NCI-H774 (cell line): ENCODE measurements around the gene CDH12.
"Not testable (repeated sequence)": the region's sequence is repeated elsewhere in the genome, so short reads cannot be mapped to it uniquely, and the experiment has no call there.

Experiments
- DNase-seq: peaks from one replicate; lab custom pipeline; 2025; lab: John Stamatoyannopoulos, UW

The CDH12 gene

DNA sequence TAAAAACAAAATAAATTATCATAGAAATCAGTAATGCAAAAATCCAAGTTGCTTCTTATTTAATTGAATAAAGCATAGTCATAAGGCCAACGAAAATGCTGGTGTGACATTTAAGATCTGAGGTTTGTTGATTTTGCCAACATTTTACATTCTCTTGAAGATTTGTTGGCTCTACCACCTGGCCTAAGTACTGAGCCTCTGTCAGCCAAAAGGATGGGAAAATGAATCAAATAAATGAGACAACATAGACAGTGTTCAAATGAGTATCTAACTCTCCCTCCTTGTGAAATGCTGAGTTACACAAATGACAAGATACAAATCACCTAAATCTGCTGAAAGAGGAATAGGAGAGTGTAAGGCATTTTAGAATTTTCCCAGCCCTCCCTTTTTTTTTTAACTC is 575.0 kb downstream of the CDH12 start:
- DNase-seq, result no peak

DNA sequence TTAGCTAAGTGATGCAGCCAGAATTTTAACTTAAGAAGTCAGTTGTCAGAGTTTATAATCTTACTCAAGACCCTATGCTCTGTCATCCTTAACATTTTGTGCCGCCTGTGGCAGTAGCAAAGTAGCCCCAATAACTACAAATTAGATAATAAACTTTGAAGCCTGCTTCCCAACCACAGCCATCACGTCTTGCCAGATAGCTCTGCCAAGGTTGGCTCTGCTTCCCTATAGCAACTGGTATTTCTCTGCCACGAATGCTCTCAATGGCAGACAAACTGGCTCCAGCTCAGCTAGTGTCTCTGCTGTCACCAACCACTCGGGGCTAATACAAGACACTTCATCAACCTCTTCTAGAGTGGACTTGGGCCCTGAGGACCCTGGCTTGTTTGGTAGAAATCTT is 576.1 kb downstream of the CDH12 start:
- DNase-seq, result no peak

DNA sequence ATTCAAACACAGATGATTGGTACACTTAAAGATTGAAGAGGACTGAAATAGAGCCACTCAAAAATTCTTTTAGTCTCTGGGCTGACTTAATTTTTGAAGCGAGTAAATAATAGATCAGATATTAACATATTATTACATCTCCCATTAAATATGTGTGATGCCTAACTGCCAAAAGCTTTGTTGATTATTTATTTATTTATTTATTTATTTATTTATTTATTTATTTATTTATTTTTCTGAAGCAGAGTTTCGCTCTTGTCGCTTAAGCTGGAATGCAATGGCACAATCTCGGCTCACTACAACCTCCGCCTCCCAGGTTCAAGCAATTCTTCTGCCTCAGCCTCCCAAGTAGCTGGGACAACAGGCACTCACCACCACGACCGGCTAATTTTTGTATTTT is 587.3 kb downstream of the CDH12 start:
- DNase-seq, result not testable (repeated sequence)

DNA sequence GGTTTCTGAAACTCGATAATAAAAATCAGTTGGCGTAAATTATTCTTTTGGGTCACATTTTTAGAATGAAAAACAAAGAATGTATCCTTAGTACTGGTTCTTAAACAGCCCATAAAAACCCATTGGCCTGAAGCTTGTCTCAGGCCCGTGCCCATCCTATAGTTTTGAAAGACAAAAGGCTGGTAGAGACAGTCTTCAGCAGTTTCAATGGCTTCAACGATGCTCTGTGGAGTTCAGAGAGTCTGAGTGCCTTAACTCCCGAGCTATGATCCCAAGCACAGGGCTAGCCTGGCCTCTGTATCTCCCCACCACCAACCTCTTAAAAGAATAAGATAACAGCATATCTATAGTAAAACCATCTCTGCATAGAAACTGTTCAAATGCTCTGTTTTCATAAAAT is 595.0 kb downstream of the CDH12 start:
- no peak for DNase-seq

DNA sequence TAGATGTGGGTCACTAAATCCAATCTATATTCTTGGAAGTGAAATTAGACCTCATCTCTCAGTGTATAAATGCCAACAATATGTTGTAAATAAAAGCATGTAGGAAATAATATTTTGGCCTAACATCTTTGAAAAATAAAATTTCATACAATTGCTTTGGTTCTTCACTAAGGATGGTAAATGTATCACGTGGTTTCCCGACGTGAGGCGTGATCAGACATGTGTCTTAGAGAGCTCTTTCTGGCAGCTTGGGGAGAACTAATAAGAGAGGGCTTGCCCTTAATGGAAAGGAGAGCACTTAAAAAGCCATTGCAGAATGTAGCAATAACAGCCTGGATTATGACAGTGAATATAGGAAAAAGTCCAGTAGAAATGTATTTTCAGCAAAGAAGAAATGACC is 602.6 kb downstream of the CDH12 start:
- no peak for DNase-seq

DNA sequence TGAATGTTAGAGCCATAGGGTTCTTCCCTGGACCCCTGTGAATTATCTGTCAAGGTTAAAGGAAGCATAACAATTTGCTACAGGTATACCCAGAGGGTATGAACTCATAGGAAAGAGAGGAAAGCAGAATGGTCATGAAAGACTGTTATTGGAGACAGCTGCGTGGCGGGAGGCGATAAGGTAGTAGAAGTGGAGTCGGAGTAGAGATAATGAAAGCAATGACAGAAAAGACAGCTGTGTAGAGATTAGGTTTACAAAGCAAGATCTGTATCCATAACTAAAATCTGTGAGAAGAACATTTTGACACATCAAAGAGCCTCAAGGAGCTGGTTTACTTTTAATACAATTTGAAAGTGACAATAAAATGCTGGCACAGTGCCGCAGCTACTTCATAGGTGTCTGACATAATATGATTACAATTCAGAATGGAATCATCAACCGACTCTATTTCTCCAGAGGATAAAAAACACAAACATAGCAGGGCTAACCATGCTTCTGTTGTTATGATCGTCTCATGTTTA is 603.9 kb downstream of the CDH12 start:
- DNase-seq, result no peak

DNA sequence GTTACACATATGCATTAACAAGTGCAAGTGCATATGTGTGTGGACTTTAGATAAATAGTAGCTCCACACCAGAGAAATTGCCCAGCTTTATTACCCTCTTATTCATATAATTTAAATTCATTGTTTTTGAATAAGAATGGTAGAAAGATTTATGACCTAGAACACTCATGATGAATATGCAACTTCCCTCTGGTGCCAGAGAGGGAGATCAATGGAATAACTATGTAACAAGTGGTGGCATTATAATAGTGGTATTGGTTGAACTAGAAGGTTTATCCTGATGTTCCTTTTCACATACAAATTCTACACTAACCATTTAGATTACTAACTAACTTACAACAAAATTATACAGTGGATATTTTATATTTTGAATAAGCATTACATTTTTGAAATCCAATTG is 607.4 kb downstream of the CDH12 start:
- DNase-seq, result no peak

DNA sequence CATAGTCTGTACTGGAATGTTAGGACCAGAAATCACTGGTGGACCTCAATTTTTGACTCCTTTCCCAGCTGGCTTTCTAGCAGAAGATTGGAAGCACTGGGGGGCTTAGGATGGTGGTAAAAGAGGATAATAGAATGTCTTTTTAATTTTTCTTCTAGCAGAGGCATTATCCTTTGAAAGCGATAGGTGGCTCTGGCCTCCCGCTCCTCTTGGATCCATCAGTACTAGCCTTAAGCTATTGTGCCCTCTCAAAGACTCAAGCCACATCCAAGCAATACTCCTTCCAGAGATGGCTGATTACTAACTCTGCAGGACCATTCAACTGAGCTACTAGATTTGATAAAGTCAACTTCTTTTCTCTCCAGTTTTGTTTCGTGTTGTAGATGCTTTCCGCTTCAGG is 610.6 kb downstream of the CDH12 start:
- no peak for DNase-seq

DNA sequence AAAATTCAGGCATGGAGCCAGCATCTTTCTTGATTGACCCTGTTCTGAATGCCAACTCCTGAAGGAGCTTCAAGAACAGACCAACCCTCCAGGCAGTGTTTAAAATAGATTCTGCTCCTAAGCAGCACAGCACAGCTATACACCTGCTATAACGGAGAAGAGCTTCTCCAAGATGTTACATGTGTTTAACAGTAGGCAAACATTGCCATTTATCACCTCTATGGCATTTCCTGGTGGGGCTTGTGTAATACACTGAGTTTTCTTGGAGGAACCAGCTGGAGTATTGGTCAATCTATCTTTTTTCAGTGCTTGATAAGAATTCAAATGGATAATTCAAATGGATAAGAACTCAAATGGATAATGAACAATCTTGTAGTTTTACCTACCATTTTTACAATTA is 615.1 kb downstream of the CDH12 start:
- no peak for DNase-seq

DNA sequence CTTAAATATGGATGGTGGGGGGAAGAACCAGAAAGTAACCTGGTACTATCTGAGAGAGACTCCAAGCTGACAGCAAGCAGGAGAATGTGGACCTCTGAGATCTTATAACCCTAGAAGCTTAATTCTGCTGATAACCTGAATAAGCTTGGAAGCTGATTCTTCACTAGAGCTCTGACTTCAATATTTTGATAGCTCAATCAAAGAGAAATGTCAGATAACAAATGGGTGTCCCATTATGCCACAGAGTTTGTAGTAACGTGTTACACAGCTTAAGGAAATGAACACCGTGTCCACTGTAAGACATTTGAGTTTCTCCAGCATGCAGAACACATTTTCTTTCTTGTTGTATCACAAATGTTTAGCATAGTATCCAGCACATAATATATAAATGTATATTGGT is 626.7 kb downstream of the CDH12 start:
- no peak for DNase-seq

DNA sequence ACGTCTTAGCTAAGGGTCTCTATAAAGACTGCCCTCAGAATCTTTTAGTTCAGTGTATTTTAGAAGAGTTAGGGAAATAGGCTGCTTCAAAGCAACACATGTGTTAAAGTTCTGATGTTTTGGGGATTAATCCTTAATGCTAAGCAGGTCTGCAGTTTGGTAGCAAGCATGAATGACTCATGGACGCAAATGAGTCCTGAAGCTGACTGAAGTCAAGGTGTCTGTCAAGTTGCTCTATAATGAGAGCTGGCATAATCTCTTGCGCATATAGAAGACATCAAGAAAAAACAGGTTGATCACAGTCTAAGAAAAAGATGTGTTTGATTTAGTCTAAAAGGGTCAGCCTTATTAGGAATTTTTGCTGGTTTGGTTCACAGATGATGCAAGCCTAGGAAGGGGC is 630.1 kb downstream of the CDH12 start:
- DNase-seq, result no peak

DNA sequence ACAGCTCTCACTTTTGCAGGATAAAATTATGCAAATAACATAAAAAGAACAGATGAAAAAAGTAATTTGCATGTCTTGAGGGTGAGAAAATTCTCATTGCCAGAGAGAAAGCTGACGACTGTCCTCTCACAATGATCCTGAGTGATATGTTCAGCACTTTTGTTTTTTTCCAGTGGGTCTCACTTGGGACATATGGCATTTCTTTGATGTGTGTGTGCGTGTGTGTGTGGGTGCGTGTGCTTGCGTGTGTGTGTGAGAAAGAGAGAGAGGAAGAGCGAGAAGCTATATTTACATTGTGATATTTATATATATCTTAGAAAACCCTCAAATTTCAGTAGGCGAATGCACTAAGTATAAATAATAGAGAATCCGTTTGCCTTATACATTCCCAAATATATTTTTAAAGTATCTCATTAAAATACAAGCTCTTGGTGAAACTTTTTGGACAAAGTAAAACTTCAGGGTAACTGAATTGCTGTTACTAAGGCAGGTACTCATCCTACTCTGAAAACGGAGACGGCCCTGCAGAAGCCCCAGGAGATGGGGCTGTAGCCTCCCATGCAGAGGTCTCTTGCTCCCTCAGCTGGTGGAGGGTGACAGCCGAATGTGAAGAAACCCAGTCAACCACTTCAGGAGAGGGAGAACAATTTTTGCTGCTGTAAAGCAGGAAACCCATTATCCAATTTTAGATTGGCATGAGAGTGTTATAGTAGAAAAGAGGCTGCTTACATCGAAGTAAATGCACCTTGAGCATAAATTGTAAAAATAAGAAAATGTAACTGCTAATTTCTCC is 639.2 kb downstream of the CDH12 start:
- not testable (repeated sequence) for DNase-seq

DNA sequence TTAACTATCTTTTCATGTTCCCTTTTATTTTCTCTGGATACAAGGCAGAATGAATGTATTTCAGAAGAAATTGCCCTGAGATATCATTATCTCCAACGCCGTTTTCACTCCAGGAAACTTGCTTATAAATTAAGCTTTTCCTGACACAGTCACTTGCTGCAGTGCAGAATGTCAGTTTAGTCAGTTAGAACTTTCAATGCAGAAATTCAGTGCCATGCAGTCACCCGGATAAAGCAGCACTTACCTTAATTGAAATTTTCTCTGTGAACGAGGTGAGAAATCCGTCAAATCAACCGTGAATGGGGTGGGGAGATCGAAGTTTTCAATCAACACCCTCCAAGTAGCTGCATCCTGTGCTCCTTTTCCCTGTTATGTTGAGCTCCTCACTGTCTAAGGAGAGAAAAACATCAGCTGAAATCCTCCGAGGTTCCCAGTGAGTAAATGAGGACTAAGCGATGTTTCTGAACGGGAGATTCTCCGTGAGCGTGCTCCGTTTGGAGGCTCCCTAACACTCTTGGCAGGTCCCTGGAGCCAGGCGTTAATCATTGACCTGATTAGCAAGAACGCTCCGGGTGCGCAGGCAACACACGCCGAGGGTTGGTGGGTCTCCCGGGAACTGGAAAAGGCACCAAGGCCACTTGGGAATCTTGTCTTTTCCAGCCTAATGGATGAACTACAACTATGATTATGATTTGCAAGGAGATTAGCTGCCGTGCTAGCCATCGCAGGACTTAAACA is 640.7 kb downstream of the CDH12 start:
- not testable (repeated sequence) for DNase-seq

DNA sequence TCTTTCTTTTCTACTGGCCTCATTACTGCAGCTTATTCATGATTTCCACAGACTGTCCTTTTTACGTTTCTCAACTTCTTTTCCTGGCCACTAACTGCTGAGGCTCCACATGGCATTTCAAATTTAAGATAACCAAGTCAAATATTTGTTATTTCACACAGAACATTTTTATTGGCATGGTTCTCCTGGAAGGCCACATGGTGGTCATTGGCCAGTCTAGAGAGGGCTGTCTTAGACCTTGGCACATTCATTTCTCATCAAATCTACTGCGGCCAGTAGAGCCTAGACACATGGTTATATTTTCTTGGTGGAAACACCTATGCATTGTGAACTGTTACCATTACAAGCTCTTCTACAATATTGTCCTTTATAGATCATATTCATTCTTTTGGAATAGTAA is 644.7 kb downstream of the CDH12 start:
- not testable (repeated sequence) for DNase-seq

DNA sequence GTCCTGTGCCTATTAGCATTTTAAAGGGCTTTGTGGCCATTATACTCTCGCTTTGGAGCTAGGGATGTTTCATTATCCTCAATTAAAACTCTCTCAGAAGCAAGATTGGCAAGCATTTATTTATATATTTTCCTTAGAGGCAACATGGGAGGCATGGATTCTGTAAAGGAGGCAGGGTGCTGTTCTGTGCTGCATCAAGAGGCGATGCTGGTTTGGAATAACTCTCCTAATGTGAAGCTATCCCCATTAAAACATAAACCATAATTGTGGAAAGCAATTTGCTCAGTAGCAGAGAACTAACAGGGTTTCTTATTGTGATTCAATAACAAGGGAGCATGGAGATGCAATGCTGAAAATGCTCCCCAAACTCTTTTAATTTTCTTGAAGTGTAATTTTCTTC is 664.5 kb downstream of the CDH12 start:
- DNase-seq, result not testable (repeated sequence)

DNA sequence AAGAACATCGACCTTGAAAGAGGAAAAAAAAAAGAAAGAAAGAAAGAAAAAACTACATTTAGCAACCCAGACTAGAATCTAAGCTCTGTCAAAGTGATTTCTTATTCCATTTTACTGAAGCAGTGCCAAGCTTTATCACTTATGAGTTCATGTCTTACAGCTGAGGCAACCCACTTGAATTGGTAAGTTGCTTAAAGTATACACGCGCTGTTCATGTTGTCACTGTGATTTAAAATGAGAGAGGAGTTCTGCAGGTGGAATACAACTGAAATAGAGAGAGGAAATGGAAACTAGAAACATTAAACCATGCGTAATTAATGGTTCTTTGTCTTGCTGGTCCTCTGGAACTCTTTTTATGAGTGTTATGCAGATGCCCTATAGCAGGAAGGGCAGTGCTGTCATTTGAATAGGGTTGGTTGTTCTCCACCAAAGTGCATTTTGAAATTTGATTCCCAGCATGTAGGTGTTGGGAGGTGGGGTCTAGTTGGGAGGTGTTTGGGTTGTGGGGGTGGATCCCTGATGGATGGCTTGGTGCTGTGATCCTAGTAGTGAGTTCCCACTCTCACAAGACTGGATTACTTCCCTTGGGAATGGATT is 665.4 kb downstream of the CDH12 start:
- DNase-seq, result not testable (repeated sequence)

DNA sequence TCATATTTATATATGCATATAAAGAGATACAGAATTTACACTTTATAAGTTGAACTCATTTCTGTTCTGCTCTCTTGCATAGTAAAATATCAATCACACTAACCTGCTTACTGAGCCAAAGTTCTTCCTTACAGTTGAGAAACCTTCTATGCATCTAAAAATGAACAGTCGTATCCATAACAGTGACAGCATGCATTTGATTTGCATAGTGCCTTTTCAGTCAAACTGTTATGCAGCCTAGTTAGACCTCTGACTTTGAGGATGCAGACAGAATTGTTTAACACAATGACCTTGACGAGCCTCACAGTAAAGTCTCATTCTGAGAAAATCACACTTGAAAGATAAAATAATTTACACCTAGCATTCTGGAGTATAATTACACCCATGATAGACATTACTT is 683.9 kb downstream of the CDH12 start:
- not testable (repeated sequence) for DNase-seq

DNA sequence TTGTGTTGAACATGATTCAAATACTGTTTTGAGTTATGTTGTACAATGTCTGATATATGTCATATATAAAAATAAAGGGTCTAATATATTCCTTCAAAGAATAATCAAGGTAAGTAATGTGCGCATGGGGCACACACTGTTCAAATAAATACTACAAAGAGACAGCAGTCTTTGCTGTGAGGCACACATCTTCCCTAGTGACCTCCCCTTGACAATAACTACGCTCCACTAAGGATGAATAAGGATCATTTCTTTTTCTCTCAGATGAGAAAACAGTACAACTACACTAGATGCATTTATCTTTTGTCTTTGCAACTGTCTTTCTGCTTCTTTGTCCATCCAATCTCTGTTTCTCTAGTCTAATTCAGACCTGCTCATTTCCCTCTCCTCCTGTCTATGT is 684.4 kb downstream of the CDH12 start:
- DNase-seq, result not testable (repeated sequence)

DNA sequence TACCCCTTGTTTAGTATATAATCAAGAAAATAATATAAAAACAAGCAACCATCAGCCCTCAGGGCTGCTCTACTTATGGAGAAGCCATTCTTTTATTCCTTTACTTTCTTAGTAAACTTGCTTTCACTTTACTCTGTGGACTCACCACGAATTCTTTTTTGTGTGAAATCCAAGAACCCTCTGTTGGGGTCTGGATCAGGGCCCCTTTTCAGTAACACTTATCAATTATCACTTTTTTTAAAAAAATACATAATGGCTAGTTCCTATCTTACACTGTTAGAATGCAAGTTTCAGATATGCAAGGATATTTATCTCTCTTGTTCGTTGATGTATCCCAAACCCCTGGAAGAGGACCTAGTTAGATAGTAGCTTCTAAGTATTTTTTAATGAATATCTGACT is 687.2 kb downstream of the CDH12 start:
- DNase-seq, result not testable (repeated sequence)

DNA sequence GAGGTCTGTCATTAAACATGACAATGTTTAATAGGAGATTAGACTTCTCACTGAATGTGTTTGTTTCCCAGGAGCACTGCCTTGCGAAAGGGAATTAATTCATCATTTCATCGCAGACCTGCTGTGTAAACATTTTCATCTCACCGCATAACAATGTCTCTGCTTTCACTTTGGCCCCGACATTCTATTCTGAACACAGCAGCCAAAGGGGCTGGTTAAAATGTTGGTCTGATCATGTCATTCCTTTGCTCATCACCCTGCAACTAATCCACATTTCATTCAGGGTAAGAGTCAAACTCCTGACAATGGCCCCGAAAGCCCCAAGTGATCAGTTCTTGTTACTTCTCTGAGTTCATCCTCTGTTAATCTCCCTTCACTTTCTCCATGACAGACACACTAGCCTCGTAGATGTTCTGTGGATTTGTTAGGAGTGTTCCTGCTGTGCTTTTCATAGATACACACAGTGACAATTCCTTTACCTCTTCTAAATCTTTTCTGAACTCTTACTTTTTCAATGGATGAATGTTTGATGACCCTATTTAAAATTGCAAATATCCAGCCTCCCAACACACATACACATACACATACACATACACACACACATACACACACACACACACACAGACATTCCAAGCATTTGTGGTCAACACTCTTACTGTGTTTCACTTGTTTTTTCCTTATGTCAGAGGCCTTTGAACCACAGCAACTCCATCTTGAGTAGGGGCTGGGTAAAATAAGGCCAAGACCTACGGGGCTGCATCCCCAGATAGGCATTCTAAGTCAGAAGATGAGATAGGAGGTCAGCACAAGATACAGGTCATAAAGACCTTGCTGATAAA is 688.0 kb downstream of the CDH12 start:
- DNase-seq, result not testable (repeated sequence)

DNA sequence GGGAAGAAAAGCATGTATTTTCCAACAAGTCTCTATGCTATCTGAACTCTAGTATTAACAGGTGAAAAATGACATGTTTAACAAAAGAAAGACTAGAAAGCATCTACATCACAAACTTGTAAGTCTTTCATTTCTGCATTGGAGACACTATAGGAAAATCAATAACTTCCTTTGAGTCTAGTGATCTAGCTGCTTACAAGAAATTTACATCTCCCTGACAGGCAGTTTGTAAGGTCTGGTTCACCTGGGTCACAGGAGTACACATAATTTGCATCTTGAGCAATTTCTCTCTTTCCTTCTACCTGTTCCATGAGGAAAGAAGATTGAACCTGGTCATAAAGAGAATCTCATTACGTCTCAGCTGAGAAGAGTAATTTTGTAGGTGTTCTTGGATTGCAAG is 696.2 kb downstream of the CDH12 start:
- DNase-seq, result not testable (repeated sequence)

DNA sequence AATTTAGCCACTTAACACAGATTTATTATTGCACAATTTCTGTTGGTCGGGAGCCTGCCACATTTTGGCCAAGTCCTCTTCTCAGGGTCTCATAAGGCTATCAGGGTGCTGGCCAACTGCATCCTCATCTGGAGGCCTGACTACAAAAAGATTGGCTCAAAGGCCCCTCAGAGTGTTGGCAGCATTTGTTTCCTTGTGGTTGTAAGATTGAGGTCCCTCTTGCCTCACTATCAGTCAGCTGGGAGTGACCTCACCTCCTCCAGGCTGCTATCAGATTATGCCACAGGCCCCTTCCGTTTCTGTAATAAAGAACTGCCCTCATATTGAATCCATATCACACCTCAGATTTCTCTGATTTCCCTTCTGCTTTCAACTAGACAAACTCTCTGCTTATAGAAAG is 698.4 kb downstream of the CDH12 start:
- not testable (repeated sequence) for DNase-seq
